Naive thymus-derived CD8-positive, alpha-beta T cell (primary cell): ENCODE results near the gene FGD6. TPM values are rescaled to one million over a fixed set of nuclear protein-coding genes. Genes with fewer than 3 reads are reported as not detected.
"Not testable (repeated sequence)": the region's sequence is repeated elsewhere in the genome, so short reads cannot be mapped to it uniquely, and the experiment has no call there.

Experiments used
- ATAC-seq, 2 donors: fragments of 150-1000 bp; cut with Tn5 transposase in 1 of 2; sonication (Bioruptor Pico), chemical (Tn5 transposase) in 1 of 2; 1 replicate in 1 of 2; 2 replicates in 1 of 2; pipeline ENCODE4 v1.10.0; 2021; ENCODE audit warnings: mild to moderate bottlenecking in 2 of 2, moderate library complexity in 2 of 2
- POLR2A ChIA-PET: fragments of 350-600 bp; sonication (Branson Sonifier 250); formaldehyde crosslinking; loops from one replicate; lab custom pipeline; 2021; ENCODE audit warnings: antibody characterized with exemption; lab: Charles Lee
- DNase-seq, 10 donors: peaks; one replicate each; pipeline versions ENCODE4 v3.0.0 to v3.0.0-alpha.2; 2020 to 2022
- H3K27ac Mint-ChIP-seq, 10 donors: one replicate each; pipeline ENCODE4 v1.8.0; 2020 to 2022; ENCODE audit warnings: mild to moderate bottlenecking in 10 of 10, mixed read lengths in 10 of 10, moderate library complexity in 4 of 10, inconsistent platforms in 1 of 10
- H3K27me3 Mint-ChIP-seq, 5 donors: one replicate each; pipeline ENCODE4 v1.8.0; 2021 to 2022; ENCODE audit warnings: mixed read lengths in 5 of 5
- H3K36me3 Mint-ChIP-seq, 3 donors: one replicate each; pipeline ENCODE4 v1.8.0; 2020 to 2022; ENCODE audit warnings: mixed read lengths in 3 of 3, mild to moderate bottlenecking in 2 of 3, inconsistent platforms in 1 of 3
- H3K4me1 Mint-ChIP-seq, 4 donors: one replicate each; pipeline ENCODE4 v1.8.0; 2021 to 2022; ENCODE audit warnings: mixed read lengths in 4 of 4
- H3K4me3 Mint-ChIP-seq, 10 donors: one replicate each; pipeline ENCODE4 v1.8.0; 2020 to 2022; ENCODE audit warnings: mild to moderate bottlenecking in 10 of 10, mixed read lengths in 10 of 10, moderate library complexity in 6 of 10, inconsistent platforms in 1 of 10
- H3K9me3 Mint-ChIP-seq, 9 donors: one replicate each; pipeline ENCODE4 v1.8.0; 2020 to 2022; ENCODE audit warnings: mixed read lengths in 9 of 9, mild to moderate bottlenecking in 3 of 9, inconsistent platforms in 1 of 9, moderate library complexity in 1 of 9
- polyA plus RNA-seq, 3 donors: library from polyadenylated mRNA; unstranded; fragments of 300-500 nt; fragmentation: Illumina TruSeq; gene quantifications; one replicate each; pipeline ENCODE4 v1.2.3, GENCODE V29; 2021
- total RNA-seq, 8 experiments: library from RNA in 2 of 8; stranded (reverse) in 2 of 8; gene quantifications; one replicate each; pipeline ENCODE4 v1.2.3 and lab custom pipeline; 2021 to 2026

FGD6 gene
- total and polyA plus RNA-seq, 5 experiments from 2014 or later = 0.04 to 0.99 (median 0.47) TPM; not detected in 1

GRCh38 chr12:95244350-95244749, 27.1 kb upstream of the FGD6 start:
- ATAC-seq (no peak), DNase-seq (no peak)
- Mint-ChIP-seq H3K4me3 (peak overlapping the region in 1 of 10 donors; percentile 38), H3K9me3 (no peaks in the 10 kb centered on the region), H3K27ac (no peak overlapping the region), H3K27me3 (no peaks in the 10 kb centered on the region), H3K4me1 (peaks cover 9 to 37% (median 29%) of the 10 kb centered on the region in 4 donors), H3K36me3 (peaks cover 0 to 23% (median 12%) of the 10 kb centered on the region in 3 donors)
- POLR2A ChIA-PET = interaction anchor here (0.6 kb wide), 1 partner anchor 15 kb away, joined by 5 read pairs; no protein-coding TSS in a partner anchor

- ATAC-seq = no peak
- H3K27me3 Mint-ChIP-seq = no peaks in the 10 kb centered on the region
- no peaks in the 10 kb centered on the region for H3K9me3 Mint-ChIP-seq
- no peak overlapping the region for H3K4me3 Mint-ChIP-seq
- H3K36me3 Mint-ChIP-seq = peaks cover 0 to 23% (median 12%) of the 10 kb centered on the region in 3 donors
- POLR2A ChIA-PET = interaction anchor here (0.6 kb wide), 1 partner anchor 14 kb away, joined by 5 read pairs; no protein-coding TSS in a partner anchor
- peaks cover 13 to 40% (median 30%) of the 10 kb centered on the region in 4 donors for H3K4me1 Mint-ChIP-seq
- no peak for DNase-seq
- peak overlapping the region in 1 of 10 donors; percentile 55 for H3K27ac Mint-ChIP-seq
Observed at GRCh38 chr12:95243497-95244183, 26.4 kb upstream of the FGD6 start.

GRCh38 chr12:95241761-95242506, 24.7 kb upstream of the FGD6 start:
- Mint-ChIP-seq H3K27me3 (no peaks in the 10 kb centered on the region), H3K27ac (no peak overlapping the region), H3K9me3 (no peaks in the 10 kb centered on the region), H3K4me3 (no peak overlapping the region), H3K4me1 (peaks cover 14 to 48% (median 37%) of the 10 kb centered on the region in 4 donors), H3K36me3 (peaks cover 0 to 28% (median 18%) of the 10 kb centered on the region in 3 donors)
- ATAC-seq = no peak
- POLR2A ChIA-PET = no interaction called here
- DNase-seq = no peak

GRCh38 chr12:95241138-95241537, 23.9 kb upstream of the FGD6 start:
- DNase-seq, H3K27me3 Mint-ChIP-seq, H3K4me3 Mint-ChIP-seq, H3K9me3 Mint-ChIP-seq, ATAC-seq, H3K27ac Mint-ChIP-seq, POLR2A ChIA-PET: not testable (repeated sequence)
- Mint-ChIP-seq H3K36me3 (peaks cover 0 to 34% (median 25%) of the 10 kb centered on the region in 3 donors), H3K4me1 (peaks cover 14 to 40% (median 32%) of the 10 kb centered on the region in 4 donors)

- H3K27me3 Mint-ChIP-seq = no peaks in the 10 kb centered on the region
- peaks cover 0 to 34% (median 25%) of the 10 kb centered on the region in 3 donors for H3K36me3 Mint-ChIP-seq
Observed at GRCh38 chr12:95240556-95240955, 23.3 kb upstream of the FGD6 start.

GRCh38 chr12:95239835-95240234, 22.6 kb upstream of the FGD6 start:
- POLR2A ChIA-PET, H3K9me3 Mint-ChIP-seq, ATAC-seq, H3K27me3 Mint-ChIP-seq, DNase-seq: not testable (repeated sequence)
- Mint-ChIP-seq H3K4me3 (peak overlapping the region in 1 of 10 donors; percentile 1), H3K4me1 (peaks cover 12 to 29% (median 26%) of the 10 kb centered on the region in 4 donors), H3K36me3 (peaks cover 0 to 34% (median 25%) of the 10 kb centered on the region in 3 donors), H3K27ac (peak overlapping the region in 3 of 10 donors; percentile 12 to 42 (median 26))

More at GRCh38 chr12:95240556-95240955, 23.3 kb upstream of the FGD6 start:
- H3K4me1 Mint-ChIP-seq = peaks cover 12 to 34% (median 28%) of the 10 kb centered on the region in 4 donors
- H3K9me3 Mint-ChIP-seq = no peaks in the 10 kb centered on the region
- H3K27ac Mint-ChIP-seq = no peak overlapping the region
- DNase-seq = no peak
- POLR2A ChIA-PET = no interaction called here
- no peak overlapping the region for H3K4me3 Mint-ChIP-seq
- ATAC-seq = no peak

GRCh38 chr12:95239216-95239615, 21.9 kb upstream of the FGD6 start:
- Mint-ChIP-seq H3K27ac (peak overlapping the region in 2 of 10 donors; percentile 26 to 42), H3K27me3 (no peaks in the 10 kb centered on the region), H3K4me3 (no peak overlapping the region), H3K36me3 (peaks cover 0 to 35% (median 26%) of the 10 kb centered on the region in 3 donors), H3K4me1 (peaks cover 14 to 29% (median 25%) of the 10 kb centered on the region in 4 donors), H3K9me3 (no peaks in the 10 kb centered on the region)
- ATAC-seq = no peak
- DNase-seq = no peak
- POLR2A ChIA-PET = interaction anchor here (0.6 kb wide), 1 partner anchor 251 kb away, joined by 3 read pairs; no protein-coding TSS in a partner anchor

GRCh38 chr12:95238150-95238549, 20.9 kb upstream of the FGD6 start:
- peak overlapping the region in 1 of 10 donors; percentile 26 for H3K27ac Mint-ChIP-seq
- POLR2A ChIA-PET = no interaction called here
- H3K27me3 Mint-ChIP-seq = no peaks in the 10 kb centered on the region
- DNase-seq (no peak), ATAC-seq (no peak)
- H3K4me3 Mint-ChIP-seq = no peak overlapping the region
- no peaks in the 10 kb centered on the region for H3K9me3 Mint-ChIP-seq
- peaks cover 0 to 27% (median 22%) of the 10 kb centered on the region in 3 donors for H3K36me3 Mint-ChIP-seq
- peaks cover 14 to 29% (median 25%) of the 10 kb centered on the region in 4 donors for H3K4me1 Mint-ChIP-seq

GRCh38 chr12:95237315-95237714, 20.0 kb upstream of the FGD6 start:
- Mint-ChIP-seq H3K4me1 (peaks cover 14 to 35% (median 28%) of the 10 kb centered on the region in 4 donors), H3K27ac (no peak overlapping the region), H3K4me3 (peak overlapping the region in 1 of 10 donors; percentile 12), H3K36me3 (peaks cover 0 to 26% (median 25%) of the 10 kb centered on the region in 3 donors), H3K9me3 (no peaks in the 10 kb centered on the region), H3K27me3 (no peaks in the 10 kb centered on the region)
- ATAC-seq (no peak), DNase-seq (no peak)
- POLR2A ChIA-PET = no interaction called here

- H3K27ac Mint-ChIP-seq, ATAC-seq, H3K4me3 Mint-ChIP-seq, POLR2A ChIA-PET, H3K27me3 Mint-ChIP-seq, H3K9me3 Mint-ChIP-seq, DNase-seq: not testable (repeated sequence)
- peaks cover 0 to 20% (median 19%) of the 10 kb centered on the region in 3 donors for H3K36me3 Mint-ChIP-seq
- peaks cover 14 to 45% (median 29%) of the 10 kb centered on the region in 4 donors for H3K4me1 Mint-ChIP-seq
Observed at GRCh38 chr12:95235621-95236020, 18.4 kb upstream of the FGD6 start.

GRCh38 chr12:95234187-95234586, 16.9 kb upstream of the FGD6 start:
- POLR2A ChIA-PET, H3K4me3 Mint-ChIP-seq: not testable (repeated sequence)
- peaks cover 0 to 21% (median 19%) of the 10 kb centered on the region in 3 donors for H3K36me3 Mint-ChIP-seq

GRCh38 chr12:95231190-95231589, 13.9 kb upstream of the FGD6 start:
- H3K27ac Mint-ChIP-seq = no peak overlapping the region
- DNase-seq (no peak), ATAC-seq (no peak)
- no peaks in the 10 kb centered on the region for H3K9me3 Mint-ChIP-seq
- no peak overlapping the region for H3K4me3 Mint-ChIP-seq
- POLR2A ChIA-PET = no interaction called here
- H3K4me1 Mint-ChIP-seq = peaks cover 6 to 27% (median 26%) of the 10 kb centered on the region in 4 donors
- no peaks in the 10 kb centered on the region for H3K27me3 Mint-ChIP-seq
- H3K36me3 Mint-ChIP-seq = peaks cover 0 to 17% (median 7%) of the 10 kb centered on the region in 3 donors

More at GRCh38 chr12:95234187-95234586, 16.9 kb upstream of the FGD6 start:
- not testable (repeated sequence) for ATAC-seq, H3K27me3 Mint-ChIP-seq, H3K9me3 Mint-ChIP-seq, H3K27ac Mint-ChIP-seq, DNase-seq
- H3K4me1 Mint-ChIP-seq = peaks cover 10 to 40% (median 26%) of the 10 kb centered on the region in 4 donors
